ENCODE measurements around the gene FMNL3.

FMNL3 gene

GRCh38 chr12:49680075-49680474 lies 27.1 kb downstream of the FMNL3 start:
- no peak overlapping the region for H3K27ac ChIP-seq
- no peak for DNase-seq (ENCODE audit: low read depth, low spot score)

GRCh38 chr12:49678711-49679110 lies 28.5 kb downstream of the FMNL3 start:
- no peak for DNase-seq (ENCODE audit: low read depth, low spot score)
- no peak overlapping the region for H3K27ac ChIP-seq

- H3K27ac ChIP-seq = no peak overlapping the region
- DNase-seq (ENCODE audit: low read depth, low spot score) = no peak
Observed at GRCh38 chr12:49675137-49675536, 32.1 kb downstream of the FMNL3 start.

GRCh38 chr12:49674318-49674981 lies 32.8 kb downstream of the FMNL3 start:
- no peak overlapping the region for H3K27ac ChIP-seq
- no peak for DNase-seq (ENCODE audit: low read depth, low spot score)

- H3K27ac ChIP-seq = no peak overlapping the region
- DNase-seq (ENCODE audit: low read depth, low spot score) = no peak
Observed at GRCh38 chr12:49673446-49674317, 33.5 kb downstream of the FMNL3 start.

- DNase-seq (ENCODE audit: low read depth, low spot score) = no peak
- H3K27ac ChIP-seq = no peak overlapping the region
Observed at GRCh38 chr12:49672301-49673217, 34.6 kb downstream of the FMNL3 start.

GRCh38 chr12:49671031-49671765 lies 36.0 kb downstream of the FMNL3 start:
- no peak for DNase-seq (ENCODE audit: low read depth, low spot score)
- no peak overlapping the region for H3K27ac ChIP-seq

GRCh38 chr12:49669796-49670195 lies 37.4 kb downstream of the FMNL3 start:
- H3K27ac ChIP-seq = no peak overlapping the region
- DNase-seq (ENCODE audit: low read depth, low spot score) = no peak

GRCh38 chr12:49667325-49668090 lies 39.7 kb downstream of the FMNL3 start:
- no peak for DNase-seq (ENCODE audit: low read depth, low spot score)
- H3K27ac ChIP-seq = no peak overlapping the region

GRCh38 chr12:49666176-49666575 lies 41.0 kb downstream of the FMNL3 start:
- H3K27ac ChIP-seq = no peak overlapping the region
- no peak for DNase-seq (ENCODE audit: low read depth, low spot score)

- no peak overlapping the region for H3K27ac ChIP-seq
Observed at GRCh38 chr12:49665384-49665783, 41.8 kb downstream of the FMNL3 start.

GRCh38 chr12:49664591-49665239 lies 42.5 kb downstream of the FMNL3 start:
- H3K27ac ChIP-seq = no peak overlapping the region
- no peak for DNase-seq (ENCODE audit: low read depth, low spot score)

More at GRCh38 chr12:49665384-49665783, 41.8 kb downstream of the FMNL3 start:
- DNase-seq (ENCODE audit: low read depth, low spot score) = no peak

GRCh38 chr12:49664167-49664566 lies 43.0 kb downstream of the FMNL3 start:
- DNase-seq (ENCODE audit: low read depth, low spot score) = no peak
- no peak overlapping the region for H3K27ac ChIP-seq

- no peak for DNase-seq (ENCODE audit: low read depth, low spot score)
- peak overlapping the region; percentile 25 for H3K27ac ChIP-seq
Observed at GRCh38 chr12:49662998-49663843, 44.0 kb downstream of the FMNL3 start.

GRCh38 chr12:49661746-49662145 lies 45.5 kb downstream of the FMNL3 start:
- no peak for DNase-seq (ENCODE audit: low read depth, low spot score)
- H3K27ac ChIP-seq = no peak overlapping the region

GRCh38 chr12:49661191-49661590 lies 46.0 kb downstream of the FMNL3 start:
- no peak overlapping the region for H3K27ac ChIP-seq
- no peak for DNase-seq (ENCODE audit: low read depth, low spot score)

GRCh38 chr12:49659753-49660152 lies 47.5 kb downstream of the FMNL3 start:
- H3K27ac ChIP-seq = no peak overlapping the region
- no peak for DNase-seq (ENCODE audit: low read depth, low spot score)

GRCh38 chr12:49658276-49658675 lies 48.9 kb downstream of the FMNL3 start:
- H3K27ac ChIP-seq = no peak overlapping the region
- DNase-seq (ENCODE audit: low read depth, low spot score) = no peak
